Measurements from ENCODE around the gene DDX10. TPM values are rescaled to one million over a fixed set of nuclear protein-coding genes. Genes with fewer than 3 reads are reported as not detected.

DDX10 gene
- total and polyA plus RNA-seq, 9 donors: 13.1 to 34.3 (median 25.7) TPM

DNA sequence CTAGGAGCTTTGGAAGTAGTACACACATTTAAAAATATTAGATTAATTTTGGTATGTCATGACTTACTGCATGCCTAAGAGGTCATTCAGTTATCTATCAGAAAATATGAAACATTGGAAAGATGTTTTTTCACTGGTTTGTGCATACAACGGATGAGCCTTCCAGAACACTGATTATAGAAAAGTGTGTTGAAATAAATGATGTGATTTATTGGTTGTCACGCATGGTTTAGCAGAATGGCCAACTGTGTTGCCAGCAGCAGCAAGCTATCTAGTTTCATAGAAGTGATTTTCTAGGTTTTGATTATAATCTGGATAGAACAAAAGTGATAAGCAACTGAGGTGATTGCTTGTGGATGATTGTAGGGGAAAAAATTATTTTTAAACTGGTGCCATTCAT is 53.6 kb downstream of the DDX10 start:
- intact Hi-C loops (cut with DNase I): no loop called here
- WGBS, 3 donors: 55 to 60% (median 60%) methylated on average over 2 of the region's 2 CpGs
- H3K4me3 ChIP-seq: no peak overlapping the region
- no peaks in the 10 kb centered on the region for H3K36me3 ChIP-seq
- no peaks in the 10 kb centered on the region for H3K9me3 ChIP-seq
- H3K27me3 ChIP-seq: no peaks in the 10 kb centered on the region
- peaks cover 1% of the 10 kb centered on the region for H3K4me1 ChIP-seq (ENCODE audit: insufficient read depth)
- no peak overlapping the region for H3K27ac ChIP-seq
- TF ChIP-seq EP300 (IDR thresholded peaks at IDR 0.05) (no peak), POLR2A (IDR thresholded peaks at IDR 0.05) (no peak)
- TF ChIP-seq, protein P1, sequence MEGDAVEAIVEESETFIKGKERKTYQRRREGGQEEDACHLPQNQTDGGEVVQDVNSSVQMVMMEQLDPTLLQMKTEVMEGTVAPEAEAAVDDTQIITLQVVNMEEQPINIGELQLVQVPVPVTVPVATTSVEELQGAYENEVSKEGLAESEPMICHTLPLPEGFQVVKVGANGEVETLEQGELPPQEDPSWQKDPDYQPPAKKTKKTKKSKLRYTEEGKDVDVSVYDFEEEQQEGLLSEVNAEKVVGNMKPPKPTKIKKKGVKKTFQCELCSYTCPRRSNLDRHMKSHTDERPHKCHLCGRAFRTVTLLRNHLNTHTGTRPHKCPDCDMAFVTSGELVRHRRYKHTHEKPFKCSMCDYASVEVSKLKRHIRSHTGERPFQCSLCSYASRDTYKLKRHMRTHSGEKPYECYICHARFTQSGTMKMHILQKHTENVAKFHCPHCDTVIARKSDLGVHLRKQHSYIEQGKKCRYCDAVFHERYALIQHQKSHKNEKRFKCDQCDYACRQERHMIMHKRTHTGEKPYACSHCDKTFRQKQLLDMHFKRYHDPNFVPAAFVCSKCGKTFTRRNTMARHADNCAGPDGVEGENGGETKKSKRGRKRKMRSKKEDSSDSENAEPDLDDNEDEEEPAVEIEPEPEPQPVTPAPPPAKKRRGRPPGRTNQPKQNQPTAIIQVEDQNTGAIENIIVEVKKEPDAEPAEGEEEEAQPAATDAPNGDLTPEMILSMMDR (IDR thresholded peaks at IDR 0.05): no peak
- DNase-seq: no peak

DNA sequence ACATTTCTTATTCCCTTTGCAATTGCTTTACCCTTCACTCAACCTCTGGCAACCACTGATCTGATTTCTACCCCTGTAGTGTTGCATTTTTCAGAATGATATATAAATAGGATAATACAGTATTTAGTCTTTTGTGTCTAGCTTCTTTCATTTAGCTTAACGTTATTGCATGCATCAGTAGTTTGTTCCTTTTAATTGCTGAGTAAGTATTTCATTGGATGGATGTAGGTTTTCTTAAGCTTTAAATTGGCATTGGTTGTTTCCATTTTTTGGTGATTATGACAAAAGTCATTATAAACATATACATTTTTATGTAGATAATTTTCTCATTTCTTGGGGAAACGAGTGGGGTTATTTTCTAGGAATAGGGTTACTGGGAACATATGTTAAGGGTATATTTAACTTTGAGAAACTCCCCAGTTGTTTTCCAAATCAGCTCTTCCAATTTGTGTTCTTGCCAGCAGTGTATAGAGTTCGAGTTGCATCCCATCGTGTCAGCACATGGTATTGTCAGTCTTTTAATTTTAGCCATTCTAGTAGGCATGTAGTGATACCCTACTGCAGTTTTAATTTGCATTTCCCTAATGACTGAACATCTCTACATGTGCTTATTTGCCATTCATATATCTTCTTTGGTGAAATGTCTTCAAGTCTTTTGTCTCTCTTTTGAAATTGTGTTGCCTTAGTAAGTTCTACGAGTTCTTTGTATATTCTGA is 60.3 kb downstream of the DDX10 start:
- DNase-seq: no peak
- Histone ChIP-seq H3K27me3 (no peaks in the 10 kb centered on the region), H3K4me1 (ENCODE audit: insufficient read depth) (peaks cover 1% of the 10 kb centered on the region), H3K27ac (no peak overlapping the region), H3K9me3 (no peaks in the 10 kb centered on the region), H3K4me3 (no peak overlapping the region), H3K36me3 (no peaks in the 10 kb centered on the region)
- intact Hi-C loops (cut with DNase I): no loop called here
- 61 to 78% (median 78%) methylated on average over 5 of the region's 5 CpGs for WGBS, 3 donors
- TF ChIP-seq POLR2A (IDR thresholded peaks at IDR 0.05) (no peak), EP300 (IDR thresholded peaks at IDR 0.05) (no peak)
- TF ChIP-seq, protein P1 (IDR thresholded peaks at IDR 0.05): no peak

DNA sequence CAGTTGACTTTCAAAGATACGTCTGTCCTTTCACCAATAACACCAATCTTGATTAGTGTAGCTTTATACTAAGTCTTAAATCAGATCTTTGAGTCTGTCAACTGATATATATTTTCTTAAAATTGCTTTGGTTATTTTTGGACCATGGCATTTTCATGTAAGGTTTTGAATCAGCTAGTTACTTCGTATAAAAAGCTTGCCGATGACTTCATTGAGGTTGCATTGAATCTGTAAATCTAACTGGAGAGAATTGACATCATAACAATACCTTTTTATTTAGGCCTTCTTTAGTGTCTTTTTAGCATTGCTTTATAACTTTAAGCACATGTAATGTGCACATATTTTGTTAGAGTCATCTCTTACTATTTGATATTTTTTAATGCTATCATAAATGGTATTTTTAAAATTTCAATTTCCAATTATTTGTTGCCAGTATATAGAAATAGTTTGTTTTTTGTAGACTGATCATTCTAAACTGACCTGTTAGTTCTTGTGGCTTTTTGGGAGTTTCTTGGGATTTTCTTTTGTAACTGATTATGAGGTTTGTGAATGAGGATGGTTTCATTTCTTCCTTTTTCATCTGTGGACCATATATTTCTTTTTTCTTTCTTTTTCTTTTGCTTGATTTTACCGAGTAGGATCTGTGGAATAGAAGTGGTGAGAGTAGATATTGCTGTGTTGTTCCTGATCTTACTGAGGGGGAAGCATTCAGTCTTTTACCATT is 61.4 kb downstream of the DDX10 start:
- Histone ChIP-seq H3K4me3 (no peak overlapping the region), H3K9me3 (no peaks in the 10 kb centered on the region), H3K27me3 (no peaks in the 10 kb centered on the region), H3K4me1 (ENCODE audit: insufficient read depth) (peaks cover 1% of the 10 kb centered on the region), H3K27ac (no peak overlapping the region), H3K36me3 (no peaks in the 10 kb centered on the region)
- TF ChIP-seq EP300 (IDR thresholded peaks at IDR 0.05) (no peak), POLR2A (IDR thresholded peaks at IDR 0.05) (no peak)
- TF ChIP-seq, protein P1 (IDR thresholded peaks at IDR 0.05): no peak
- DNase-seq: no peak
- intact Hi-C loops (cut with DNase I): no loop called here
- 76 to 89% (median 87%) methylated on average over 4 of the region's 4 CpGs for WGBS, 3 donors

DNA sequence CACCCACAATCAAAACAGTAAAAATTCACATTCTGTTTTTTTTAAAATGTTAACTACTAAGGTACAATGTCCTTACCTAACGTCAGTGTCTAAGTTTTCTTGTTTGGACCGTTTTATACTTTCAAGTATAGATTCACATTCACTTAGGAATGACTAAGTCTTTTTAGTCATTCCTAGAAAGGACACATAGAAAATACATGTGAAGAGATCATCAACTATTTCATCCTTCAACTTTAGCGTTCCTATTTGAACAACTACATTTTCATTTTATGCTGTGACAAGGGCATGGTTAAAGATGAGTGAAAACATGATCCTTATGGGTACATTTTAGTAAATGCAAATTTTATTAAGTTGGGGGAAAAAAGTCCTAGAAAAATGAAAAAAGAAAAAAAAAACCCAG is 62.8 kb downstream of the DDX10 start:
- Histone ChIP-seq H3K9me3 (no peaks in the 10 kb centered on the region), H3K36me3 (no peaks in the 10 kb centered on the region), H3K4me1 (ENCODE audit: insufficient read depth) (peaks cover 1% of the 10 kb centered on the region), H3K27me3 (no peaks in the 10 kb centered on the region), H3K4me3 (no peak overlapping the region), H3K27ac (no peak overlapping the region)
- WGBS, 3 donors: 92 to 94% (median 93%) methylated on average over 3 of the region's 3 CpGs
- DNase-seq: no peak
- intact Hi-C loops (cut with DNase I): no loop called here
- TF ChIP-seq EP300 (IDR thresholded peaks at IDR 0.05) (no peak), POLR2A (IDR thresholded peaks at IDR 0.05) (no peak)
- TF ChIP-seq, protein P1 (IDR thresholded peaks at IDR 0.05): no peak

Measured in ovary (tissue), 9 donors.